ENCODE measurements around the gene RNF220.

RNF220 gene

DNA sequence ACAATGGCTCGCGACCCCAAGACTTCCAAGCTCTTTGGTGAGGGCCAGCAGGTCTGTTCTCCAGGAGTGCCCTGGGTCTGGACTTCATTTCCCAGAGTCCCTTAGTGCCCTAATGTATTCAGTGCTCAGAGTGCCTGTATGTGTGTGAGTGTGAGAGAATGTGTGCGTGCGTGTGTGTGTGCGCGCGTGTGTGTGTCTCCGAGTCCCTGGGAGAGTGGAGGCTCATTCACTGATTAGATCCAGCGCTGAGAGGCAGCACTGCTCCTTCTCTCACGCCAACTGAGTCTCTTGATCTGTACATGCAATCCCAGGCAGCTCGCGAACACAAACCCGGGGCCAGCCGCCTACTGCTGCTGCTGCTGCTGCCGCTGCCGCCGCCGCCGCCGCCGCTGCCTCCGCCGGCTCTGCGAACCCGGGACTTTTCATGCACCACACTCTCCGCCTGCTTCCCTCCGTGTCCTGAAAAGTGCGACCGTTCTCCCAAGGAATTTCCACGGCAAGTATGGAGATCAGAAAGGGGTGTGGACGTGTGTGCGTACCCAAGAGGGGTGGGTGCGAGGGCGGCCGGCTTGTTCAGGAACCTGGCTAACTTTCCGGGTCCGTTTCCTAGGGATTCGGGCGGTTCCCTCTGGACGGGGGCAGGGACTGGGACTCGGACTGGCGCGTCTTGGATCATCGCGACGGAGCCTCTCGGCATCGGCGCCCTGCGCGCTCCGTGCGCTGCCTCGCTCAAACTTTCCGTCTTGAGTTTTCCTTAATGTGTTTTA lies at the start of gene RNF220:
RNF220 (plus strand) TSS at position 225 of the 767 bp plus-strand sequence.
- TF ChIP-seq, protein P1, sequence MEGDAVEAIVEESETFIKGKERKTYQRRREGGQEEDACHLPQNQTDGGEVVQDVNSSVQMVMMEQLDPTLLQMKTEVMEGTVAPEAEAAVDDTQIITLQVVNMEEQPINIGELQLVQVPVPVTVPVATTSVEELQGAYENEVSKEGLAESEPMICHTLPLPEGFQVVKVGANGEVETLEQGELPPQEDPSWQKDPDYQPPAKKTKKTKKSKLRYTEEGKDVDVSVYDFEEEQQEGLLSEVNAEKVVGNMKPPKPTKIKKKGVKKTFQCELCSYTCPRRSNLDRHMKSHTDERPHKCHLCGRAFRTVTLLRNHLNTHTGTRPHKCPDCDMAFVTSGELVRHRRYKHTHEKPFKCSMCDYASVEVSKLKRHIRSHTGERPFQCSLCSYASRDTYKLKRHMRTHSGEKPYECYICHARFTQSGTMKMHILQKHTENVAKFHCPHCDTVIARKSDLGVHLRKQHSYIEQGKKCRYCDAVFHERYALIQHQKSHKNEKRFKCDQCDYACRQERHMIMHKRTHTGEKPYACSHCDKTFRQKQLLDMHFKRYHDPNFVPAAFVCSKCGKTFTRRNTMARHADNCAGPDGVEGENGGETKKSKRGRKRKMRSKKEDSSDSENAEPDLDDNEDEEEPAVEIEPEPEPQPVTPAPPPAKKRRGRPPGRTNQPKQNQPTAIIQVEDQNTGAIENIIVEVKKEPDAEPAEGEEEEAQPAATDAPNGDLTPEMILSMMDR (conservative IDR thresholded peaks at IDR 0.05; ENCODE audit: low read depth, low read length), result peak; percentile 34
- DNase-seq (ENCODE audit: low read depth), result peak; percentile 81
- peak within 1 kb of the TSS; percentile 54 for H3K4me3 ChIP-seq (ENCODE audit: low read depth, low read length)

DNA sequence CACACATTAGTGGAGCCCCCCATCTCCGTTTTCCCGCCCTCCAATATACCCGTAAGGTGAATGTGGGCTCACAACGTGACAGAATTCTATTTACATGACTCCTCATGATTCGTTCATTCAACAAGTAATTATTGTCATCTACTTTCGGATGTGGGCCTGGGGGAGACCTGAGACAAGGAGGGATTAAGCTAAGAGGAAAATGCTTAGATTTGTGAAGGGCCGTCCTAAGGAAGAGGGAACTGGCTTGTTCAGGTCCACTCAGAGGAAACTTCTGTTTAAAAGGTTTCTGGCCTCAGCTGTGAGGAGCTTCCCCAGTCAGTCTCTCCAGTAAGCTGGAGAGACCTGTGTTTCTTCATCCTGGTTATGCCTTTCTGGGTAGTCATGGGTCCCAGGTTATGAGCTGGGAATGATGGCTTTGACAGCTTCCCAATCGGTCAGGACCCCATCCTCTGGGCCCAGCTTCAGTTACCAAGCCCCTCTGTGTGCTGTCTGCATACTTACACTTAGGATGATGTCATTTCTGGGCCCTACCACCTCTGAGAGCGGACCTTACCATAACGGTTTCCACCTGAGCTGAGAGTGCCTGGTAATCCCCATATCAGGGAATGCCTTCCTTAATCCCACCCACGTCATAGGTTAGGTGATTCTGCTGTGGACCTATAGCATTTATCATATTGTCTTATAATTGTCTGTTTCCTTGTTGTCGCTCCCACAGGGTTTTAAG lies 49.3 kb upstream of the RNF220 start:
- H3K4me3 ChIP-seq (ENCODE audit: low read depth, low read length), result peak overlapping the region; percentile 84
- DNase-seq (ENCODE audit: low read depth), result no peak
- TF ChIP-seq, protein P1 (conservative IDR thresholded peaks at IDR 0.05; ENCODE audit: low read depth, low read length), result no peak

DNA sequence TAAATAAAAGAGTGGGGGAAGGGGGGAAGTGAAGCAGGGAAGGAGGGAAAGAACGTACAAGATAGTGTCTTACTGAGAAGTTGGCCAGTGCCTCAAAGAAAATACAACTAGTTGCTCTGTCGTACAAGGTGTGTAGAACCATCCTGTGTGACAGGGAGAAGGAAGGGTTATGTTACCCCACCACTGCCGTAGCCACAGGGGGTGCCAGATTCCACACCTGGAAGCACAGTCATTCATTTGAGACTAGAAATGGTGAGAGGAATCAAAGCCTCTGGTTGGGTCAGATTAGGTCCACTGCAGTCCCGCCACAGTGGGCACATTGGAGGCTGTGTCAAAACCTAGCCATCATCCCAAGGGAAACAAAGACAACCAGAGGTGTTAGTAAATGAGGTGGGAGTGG lies 47.3 kb upstream of the RNF220 start:
- no peak for DNase-seq (ENCODE audit: low read depth)
- no peak overlapping the region for H3K4me3 ChIP-seq (ENCODE audit: low read depth, low read length)
- TF ChIP-seq, protein P1 (conservative IDR thresholded peaks at IDR 0.05; ENCODE audit: low read depth, low read length), result no peak

DNA sequence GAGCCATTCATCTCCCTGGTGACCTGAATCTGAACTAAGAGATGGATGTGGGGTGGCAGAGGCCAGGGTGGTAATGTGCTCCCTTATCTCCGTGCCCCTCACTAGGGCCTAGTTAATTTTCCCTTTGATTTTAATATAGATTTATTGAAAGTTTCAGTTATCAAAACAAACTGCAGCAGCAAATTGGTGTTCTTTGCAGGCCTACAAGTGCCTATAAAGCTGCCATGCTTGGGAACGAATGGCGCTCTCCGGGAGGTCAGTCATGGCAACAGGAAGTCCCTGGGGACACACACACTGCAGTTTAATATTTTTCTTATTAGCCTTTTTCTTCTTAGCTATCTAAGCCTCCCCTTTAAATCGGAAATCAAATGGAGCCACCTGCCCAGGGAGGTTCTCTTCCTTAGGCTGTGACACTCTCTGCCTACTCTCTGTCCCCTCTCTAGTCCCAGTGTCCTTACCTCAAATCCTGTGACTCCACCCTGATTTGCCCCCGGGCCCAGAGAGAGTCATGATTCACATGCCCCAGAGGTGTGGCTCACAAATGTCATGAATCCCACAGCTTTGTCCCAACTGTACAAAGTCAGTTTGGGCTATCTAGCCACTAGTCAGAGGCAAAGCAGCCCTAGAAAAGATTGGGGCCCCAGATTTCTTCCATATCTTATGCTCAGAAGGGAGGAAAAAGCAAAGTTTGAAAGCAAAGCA lies 45.7 kb upstream of the RNF220 start:
- TF ChIP-seq, protein P1 (conservative IDR thresholded peaks at IDR 0.05; ENCODE audit: low read depth, low read length), result no peak
- no peak for DNase-seq (ENCODE audit: low read depth)
- no peak overlapping the region for H3K4me3 ChIP-seq (ENCODE audit: low read depth, low read length)

DNA sequence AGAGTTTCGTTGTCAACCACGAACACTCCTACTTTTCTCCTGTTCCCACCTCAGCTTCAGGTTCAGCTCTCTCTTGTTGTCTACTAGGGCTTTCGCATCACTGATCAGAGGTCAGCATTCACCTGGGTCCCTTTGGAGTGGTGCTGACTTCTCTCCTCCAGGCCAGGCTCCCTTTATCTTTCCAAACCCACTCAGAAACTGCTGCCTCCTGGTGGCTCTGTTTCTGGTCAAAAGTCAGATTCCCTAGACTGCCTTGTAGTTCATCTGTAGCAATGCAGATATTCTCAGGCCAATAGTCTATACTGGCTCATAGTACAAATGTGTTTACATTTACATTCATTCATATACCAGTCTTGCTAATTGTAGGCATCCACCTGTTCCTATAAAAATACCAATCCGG lies 43.6 kb upstream of the RNF220 start:
- H3K4me3 ChIP-seq (ENCODE audit: low read depth, low read length), result no peak overlapping the region
- peak; percentile 36 for DNase-seq (ENCODE audit: low read depth)
- TF ChIP-seq, protein P1 (conservative IDR thresholded peaks at IDR 0.05; ENCODE audit: low read depth, low read length), result peak; percentile 52

DNA sequence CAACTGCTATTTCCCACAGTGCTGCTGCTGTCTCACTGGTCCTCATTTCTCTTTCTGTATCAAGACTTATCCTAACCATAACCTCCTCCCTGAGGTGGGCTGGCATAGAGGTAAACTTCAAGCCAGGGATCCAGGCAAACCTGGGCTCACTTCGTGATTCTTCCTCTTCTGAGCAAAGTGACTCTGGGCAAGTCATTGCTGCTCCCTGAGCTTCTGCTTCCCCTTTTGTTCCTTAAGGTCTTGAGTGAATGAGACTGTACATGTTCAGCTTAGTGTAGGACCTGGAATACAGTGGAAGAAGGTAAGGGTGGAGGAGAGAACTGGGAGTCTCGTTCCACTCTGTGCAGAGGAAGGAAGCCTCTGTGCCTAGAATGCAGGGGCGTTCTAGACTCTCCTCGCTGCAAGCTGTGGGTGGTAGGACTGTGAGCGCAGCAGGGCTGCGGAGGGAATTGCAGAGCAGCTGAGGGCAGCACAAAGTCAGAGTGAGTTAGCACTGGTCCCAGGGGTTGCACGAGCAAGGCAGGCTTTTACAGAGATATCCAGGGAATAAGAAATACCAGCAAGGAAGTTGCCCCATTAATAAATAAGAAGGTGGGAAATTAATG lies 38.6 kb upstream of the RNF220 start:
- no peak for DNase-seq (ENCODE audit: low read depth)
- TF ChIP-seq, protein P1 (conservative IDR thresholded peaks at IDR 0.05; ENCODE audit: low read depth, low read length), result no peak
- no peak overlapping the region for H3K4me3 ChIP-seq (ENCODE audit: low read depth, low read length)

All from choroid plexus epithelial cell (primary cell).